C1 segment of cervical spinal cord (tissue), 14 donors: ENCODE results near the gene MTCL1.

Source experiments
- DNase-seq, 14 donors: peaks; one replicate each; lab custom pipeline; 2025; lab: John Stamatoyannopoulos, UW

Gene MTCL1

DNA sequence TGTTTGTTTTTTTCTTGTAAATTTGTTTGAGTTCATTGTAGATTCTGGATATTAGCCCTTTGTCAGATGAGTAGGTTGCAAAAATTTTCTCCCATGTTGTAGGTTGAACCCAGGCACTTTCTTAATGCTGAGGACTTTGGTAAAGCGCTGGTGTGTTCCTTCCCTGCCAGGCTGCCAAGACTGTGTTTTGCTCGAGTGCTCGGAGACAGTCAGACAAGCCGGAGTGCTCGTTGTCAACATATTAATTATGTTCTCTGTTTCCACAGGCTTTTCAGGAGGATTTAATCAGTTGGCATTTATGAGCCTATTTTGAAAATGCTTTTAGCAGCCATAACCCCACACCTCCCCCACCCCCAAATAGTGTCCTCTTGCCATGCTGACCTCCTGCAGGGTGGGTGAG lies 6.4 kb downstream of the MTCL1 start:
- no peak for DNase-seq

DNA sequence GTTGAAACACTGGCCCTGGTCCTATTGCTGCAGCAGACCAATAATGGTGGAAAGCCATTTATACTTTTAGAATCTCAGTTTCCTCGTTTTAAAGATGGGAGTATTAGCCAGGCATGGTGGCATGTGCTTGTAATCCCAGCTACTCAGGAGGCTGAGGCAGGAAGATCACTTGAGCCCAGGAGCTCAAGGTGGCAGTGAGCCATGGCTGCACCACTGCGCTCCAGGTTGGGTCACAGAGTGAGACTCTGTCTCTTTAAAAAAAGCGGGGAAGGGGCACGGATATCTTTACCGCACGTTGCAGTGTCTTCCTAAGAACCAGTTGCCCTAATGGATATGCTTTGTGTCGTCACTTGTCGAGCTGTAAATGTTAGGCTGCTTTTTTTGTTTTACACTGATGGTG lies 8.3 kb downstream of the MTCL1 start:
- DNase-seq = no peak

DNA sequence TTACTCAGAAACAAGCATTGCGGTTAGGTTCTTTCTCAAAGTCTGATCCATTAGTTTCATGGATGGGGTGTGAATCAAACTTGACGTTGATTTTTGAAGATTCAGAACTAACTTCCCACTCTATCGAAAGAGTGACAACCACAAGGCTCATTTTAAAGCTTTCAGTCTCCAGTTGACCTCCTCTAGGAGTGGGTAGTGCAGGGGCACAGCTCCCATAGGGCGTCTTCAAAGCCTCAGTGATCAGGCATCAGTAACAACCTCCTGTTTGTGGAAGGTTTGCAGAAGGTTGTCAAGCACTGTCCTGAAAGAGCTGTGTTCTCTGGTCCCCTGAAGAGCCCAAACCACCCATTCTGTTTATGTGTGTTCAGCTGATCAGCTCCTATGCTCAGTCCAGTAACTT lies 10.2 kb downstream of the MTCL1 start:
- DNase-seq = no peak

DNA sequence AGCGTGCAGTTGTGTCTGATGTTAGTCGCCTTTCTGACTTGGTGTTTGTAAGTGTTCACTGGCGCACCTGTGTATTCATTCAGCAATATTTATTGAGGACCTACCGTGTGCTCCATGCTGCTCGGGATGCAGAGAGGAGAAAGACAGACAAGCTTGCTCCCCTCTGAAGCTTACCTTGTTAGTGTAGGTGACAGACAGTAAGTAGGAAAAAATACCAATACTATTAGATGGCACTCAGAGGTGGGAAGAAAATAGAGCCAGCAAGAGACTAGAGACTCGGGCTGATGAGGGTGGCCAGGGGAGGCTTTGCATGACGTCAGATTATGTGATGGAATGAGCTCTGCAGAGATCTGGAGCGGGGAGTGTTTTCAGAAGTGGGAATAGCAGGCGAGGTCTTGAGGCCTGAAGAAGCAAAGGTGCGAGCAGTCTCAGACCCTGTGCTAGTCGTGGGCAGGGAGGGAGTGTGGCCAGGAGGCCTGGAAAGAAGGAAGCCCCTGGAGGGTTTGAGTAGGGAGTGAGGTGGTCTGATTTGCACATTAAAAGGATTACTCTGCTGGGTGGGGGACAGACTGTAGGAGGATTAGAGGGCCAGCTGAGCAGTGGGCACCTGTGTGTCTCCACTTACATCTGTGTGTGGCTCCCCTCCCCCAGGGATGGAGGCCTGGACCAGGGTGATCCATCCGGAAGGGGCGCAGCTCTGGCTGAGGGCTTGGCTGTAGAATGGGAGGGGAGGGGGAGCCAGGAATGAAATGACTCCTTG lies 11.8 kb downstream of the MTCL1 start:
- no peak for DNase-seq

GRCh38 chr18:8718401-8718913 lies 13.1 kb downstream of the MTCL1 start:
- DNase-seq = no peak

DNA sequence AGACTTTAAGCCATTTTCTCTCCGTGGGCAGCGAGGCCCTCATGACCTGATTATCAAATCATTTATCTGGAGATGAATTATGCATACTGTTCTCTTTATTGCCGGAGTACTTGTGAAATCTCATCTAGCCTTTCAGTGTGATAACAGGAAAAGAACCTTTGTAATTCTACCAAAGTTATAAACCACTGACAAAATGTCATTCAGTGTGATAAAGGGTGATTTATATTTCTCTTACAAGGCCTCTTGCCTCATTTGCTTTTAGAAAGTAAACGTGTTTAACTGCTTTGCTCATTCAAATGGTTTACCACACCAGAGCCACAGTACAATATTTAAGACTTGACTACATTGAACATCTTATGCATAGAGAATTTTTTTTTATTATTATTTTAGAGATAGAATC lies 13.8 kb downstream of the MTCL1 start:
- DNase-seq = no peak

DNA sequence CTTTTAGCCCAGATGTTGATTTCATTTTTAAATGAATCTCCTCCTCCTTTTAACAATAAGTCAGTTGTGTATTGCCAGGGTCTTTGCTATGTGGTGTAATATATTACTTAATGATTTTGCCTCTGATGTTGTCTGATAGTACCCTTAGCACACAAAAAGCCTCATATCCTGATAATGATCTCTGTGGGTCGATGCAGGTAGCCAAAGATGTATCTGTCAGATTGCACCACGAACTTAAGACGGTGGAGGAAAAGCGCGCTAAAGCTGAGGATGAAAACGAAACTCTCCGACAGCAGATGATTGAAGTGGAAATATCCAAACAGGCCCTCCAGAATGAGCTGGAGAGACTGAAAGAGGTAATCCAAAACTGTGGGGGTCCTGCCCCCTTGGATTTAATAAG lies 14.8 kb downstream of the MTCL1 start:
- DNase-seq = no peak

DNA sequence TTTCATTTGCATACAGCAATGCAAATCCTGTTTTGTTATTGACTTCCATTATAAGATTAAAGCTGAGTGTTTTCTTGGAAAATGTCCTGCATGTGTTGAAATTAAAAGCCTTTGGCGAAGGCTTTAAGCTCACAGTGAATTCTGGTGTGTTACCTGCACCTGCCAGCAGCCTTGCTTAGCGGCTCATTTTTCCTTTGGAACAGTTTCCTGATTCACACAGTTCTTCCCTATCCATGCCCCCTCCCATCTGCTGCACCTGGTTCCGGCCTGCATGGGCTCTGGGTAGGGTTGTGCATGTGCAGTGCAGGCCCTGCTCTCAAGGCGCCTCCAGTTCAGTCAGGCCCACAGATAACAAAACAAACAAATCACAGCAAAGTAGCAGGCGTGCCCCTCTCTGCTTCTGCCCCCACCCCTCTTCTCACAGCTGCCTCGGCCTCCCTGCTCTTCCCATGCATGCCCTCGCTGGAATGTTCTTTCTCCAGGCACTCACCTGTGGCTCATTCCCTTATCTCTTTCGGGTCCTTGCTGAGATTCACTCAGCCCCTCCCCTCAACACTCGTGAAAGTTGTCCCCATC lies 15.8 kb downstream of the MTCL1 start:
- DNase-seq = peak in 1 of 14 donors; percentile 85

DNA sequence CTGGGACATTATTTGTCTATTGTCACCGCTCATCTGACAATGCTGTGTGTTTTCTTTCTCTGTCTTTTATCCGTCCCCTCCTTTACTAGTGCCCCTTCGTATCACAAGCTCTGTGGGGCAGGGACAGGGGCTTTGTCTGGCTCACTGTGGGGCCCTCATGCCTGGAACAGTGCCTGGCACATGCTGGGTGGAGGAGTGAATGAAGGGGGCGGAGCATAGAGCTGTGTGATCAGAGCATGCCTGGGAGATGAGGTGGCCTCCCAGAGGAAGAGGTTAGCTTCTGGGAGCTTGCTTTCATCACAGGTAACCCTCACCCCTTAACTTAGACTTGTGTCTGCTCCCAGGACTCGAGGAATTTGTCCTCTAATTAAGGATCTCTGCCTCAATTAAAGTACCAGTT lies 16.4 kb downstream of the MTCL1 start:
- no peak for DNase-seq

GRCh38 chr18:8722946-8723820 lies 17.8 kb downstream of the MTCL1 start:
- no peak for DNase-seq

GRCh38 chr18:8724452-8724851 lies 19.1 kb downstream of the MTCL1 start:
- DNase-seq = no peak

- no peak for DNase-seq
Observed at GRCh38 chr18:8726281-8726680, 20.9 kb downstream of the MTCL1 start.

DNA sequence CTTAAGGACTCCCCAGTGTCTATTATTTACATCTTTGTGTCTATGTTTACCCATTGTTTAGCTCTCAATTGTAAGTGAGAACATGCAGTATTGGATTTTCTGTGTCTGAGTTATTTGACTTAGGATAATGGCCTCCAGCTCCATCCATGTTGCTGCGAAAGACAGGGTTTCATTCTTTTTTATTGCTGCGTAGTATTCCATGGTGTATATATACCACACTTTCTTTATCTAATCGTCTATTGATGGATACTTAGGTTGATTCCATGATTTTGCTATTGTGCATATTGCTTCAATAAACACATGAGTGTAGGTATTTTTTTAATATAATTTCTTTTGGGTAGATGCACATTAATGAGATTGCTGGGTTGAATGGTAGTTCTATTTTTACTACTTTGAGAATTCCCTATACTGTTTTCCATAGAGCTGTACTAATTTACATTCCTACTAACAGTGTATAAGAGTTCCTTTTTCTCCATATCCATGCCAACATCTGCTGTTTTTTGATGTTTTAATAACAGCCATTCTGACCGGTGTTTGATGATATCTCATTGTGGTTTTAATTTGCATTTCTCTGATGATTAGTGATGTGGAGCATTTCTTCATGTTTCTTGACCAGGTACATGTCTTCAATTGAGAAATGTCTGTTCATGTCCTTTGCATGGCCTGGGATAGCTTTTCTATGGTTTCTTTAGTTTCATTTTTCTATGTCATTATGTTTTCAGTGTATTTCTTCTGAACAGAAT lies 21.8 kb downstream of the MTCL1 start:
- no peak for DNase-seq

DNA sequence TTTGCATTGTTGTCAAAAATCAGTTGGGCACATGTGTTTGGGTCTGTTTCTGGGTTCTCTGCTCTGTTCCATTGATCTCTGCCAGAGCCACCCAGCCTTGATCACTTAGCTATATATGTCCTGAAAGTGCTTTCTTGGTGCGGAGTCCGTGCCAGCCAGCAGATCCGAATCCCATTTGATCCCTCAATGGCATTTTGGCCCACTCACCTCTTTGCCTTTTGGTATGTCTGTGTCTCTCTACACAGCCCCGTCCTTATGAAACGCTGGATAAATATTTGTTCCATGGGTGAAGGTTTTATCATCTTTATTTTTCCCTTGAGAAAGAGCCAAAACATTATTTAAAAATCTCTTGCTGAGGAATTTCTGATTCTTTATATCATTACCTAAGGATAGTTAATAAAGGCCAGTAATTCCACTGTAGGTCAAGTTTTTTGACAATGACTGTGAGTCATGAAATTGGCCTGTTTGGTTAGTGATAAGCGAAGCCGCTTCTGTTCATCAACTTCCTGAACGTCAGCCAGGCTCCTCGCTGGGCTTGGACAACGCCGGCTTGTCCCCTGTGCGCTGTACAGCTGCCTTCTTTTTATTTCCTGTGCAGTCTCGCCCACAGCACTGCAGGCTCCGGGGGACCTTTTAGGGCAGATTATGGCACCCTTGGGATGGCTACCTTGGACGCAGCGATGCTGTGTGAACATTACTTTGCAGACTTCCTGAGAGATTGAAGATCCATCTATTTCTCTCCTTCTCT lies 24.9 kb downstream of the MTCL1 start:
- peak in 1 of 14 donors; percentile 80 for DNase-seq

DNA sequence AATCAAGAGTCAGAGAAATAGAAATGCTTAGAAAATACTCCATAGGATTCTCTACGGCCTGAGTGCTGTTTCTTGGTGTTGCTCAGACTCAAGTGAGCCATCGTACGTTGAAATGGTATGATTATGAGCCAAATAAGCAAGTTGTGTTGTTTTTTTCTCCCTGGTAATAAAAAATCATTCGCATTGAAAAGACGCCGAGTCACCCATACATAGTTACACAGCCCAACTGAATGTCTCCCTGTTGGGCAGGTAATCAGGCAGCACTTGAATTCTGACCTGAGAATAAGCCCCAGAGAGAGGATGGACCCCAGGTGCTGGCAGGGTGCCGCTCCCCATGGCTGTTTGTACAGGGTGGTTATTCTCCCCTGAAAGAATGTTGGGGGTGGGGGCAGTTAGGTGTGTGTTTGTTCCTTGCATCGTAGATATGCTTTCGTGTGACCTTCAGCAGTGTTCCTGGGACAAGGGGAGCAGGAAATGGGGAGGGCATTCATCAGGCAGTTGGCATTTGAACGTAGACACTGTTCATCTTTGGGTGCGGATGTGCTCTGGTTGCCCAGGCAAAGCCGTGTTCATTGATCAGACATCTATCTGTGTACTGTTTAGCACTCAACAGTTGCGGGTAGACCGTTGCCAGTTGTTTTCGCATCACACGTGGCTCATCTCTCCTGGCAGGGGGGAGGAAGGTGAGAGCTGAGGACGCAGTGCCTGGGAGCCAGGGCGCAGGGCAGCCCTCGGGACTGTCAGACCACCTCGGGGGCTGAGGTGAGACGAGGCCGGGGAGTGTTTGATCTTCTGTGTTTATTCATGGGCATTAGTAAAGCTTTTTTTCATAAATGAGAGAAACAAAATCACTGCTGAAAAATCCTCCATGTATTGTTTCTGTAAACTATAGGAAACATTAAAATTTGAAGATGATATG lies 27.3 kb downstream of the MTCL1 start:
- no peak for DNase-seq

- DNase-seq = no peak
Observed at GRCh38 chr18:8734496-8734895, 29.1 kb downstream of the MTCL1 start.

DNA sequence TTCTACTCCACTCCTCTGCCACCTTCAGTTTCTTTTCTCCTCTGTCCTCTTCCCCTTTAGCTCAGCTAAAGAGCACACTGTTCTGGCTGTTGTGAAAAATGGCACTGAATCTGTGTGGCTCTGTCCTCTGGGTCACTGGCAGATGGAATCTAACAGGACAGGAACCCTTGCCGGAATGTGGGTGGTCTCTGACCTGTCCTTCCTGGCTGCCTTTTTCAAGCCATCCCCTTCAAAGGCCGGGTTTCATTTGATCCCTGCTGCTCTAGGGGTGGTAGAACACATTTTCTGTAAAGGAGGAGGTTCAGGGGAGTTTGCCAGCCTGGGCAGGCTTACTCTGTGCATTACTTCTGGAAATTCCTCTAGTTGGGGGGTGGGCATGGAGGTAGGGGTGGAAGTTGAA lies 29.9 kb downstream of the MTCL1 start:
- DNase-seq = no peak

GRCh38 chr18:8741117-8741516 lies 35.8 kb downstream of the MTCL1 start:
- no peak for DNase-seq

GRCh38 chr18:8741532-8741931 lies 36.2 kb downstream of the MTCL1 start:
- DNase-seq = peak in 1 of 14 donors; percentile 37
